ENCODE measurements around the gene AGTRAP. TPM values are rescaled to one million over a fixed set of nuclear protein-coding genes. Genes with fewer than 3 reads are reported as not detected.

AGTRAP gene
- total and polyA plus RNA-seq, 9 of the 15 experiments (the other 6 are each of a cell fraction or from before 2014, with no cell fraction given): 26.8 to 105 (median 57.5) TPM

GRCh38 chr1:11741919-11742558, 6.1 kb downstream of the AGTRAP start (continued):
- TF ChIP-seq CHD7 (IDR thresholded peaks at IDR 0.05; ENCODE audit: low read depth, low read length): no peak
- TF ChIP-seq RHOXF2B (CRISPR knock-in tag; conservative IDR thresholded peaks at IDR 0.05): no peak
- TF ChIP-seq NFATC3 (IDR thresholded peaks at IDR 0.05): no peak
- no peak for TF ChIP-seq ZNF589 (CRISPR knock-in tag; IDR thresholded peaks at IDR 0.05; ENCODE audit: low read depth)
- TF ChIP-seq ARID1B (IDR thresholded peaks at IDR 0.05): no peak
- no peak for TF ChIP-seq SRF (CRISPR knock-in tag; IDR thresholded peaks at IDR 0.05)
- peak; percentile 43; the same call in 1 of the 2 replicates for TF ChIP-seq NKRF (IDR thresholded peaks at IDR 0.05; ENCODE audit: borderline replicate concordance)
- peak; percentile 55 to 67 (median 64) for TF ChIP-seq CTCF (IDR thresholded peaks at IDR 0.05 in 2 of 3, conservative IDR thresholded peaks at IDR 0.05 in 1 of 3; ENCODE audit: insufficient read depth in 2 of 3, low read depth in 1 of 3, low read length in 3 of 3)
- peak; percentile 95 for TF ChIP-seq ZNF512 (tag; IDR thresholded peaks at IDR 0.05)
- TF ChIP-seq RBM34 (IDR thresholded peaks at IDR 0.05; ENCODE audit: borderline replicate concordance, insufficient read depth, low read length): no peak
